ENCODE data around the gene RAD51B.

RAD51B gene

GRCh38 chr14:68476212-68477109 is 656.9 kb downstream of the RAD51B start:
- DNase-seq, result no peak

- no peak for DNase-seq
These were observed 657.5 kb downstream of the RAD51B start for GRCh38 chr14:68477110-68477455.

GRCh38 chr14:68477461-68478085 is 658.0 kb downstream of the RAD51B start:
- DNase-seq, result no peak

GRCh38 chr14:68479247-68479646 is 659.7 kb downstream of the RAD51B start:
- DNase-seq, result no peak

- no peak for DNase-seq
These were observed 662.4 kb downstream of the RAD51B start for GRCh38 chr14:68482018-68482417.

GRCh38 chr14:68482772-68483395 is 663.3 kb downstream of the RAD51B start:
- no peak for DNase-seq

- DNase-seq, result no peak
These were observed 666.6 kb downstream of the RAD51B start for GRCh38 chr14:68486033-68486732.

GRCh38 chr14:68486809-68487208 is 667.2 kb downstream of the RAD51B start:
- DNase-seq, result no peak

GRCh38 chr14:68487805-68488590 is 668.4 kb downstream of the RAD51B start:
- no peak for DNase-seq

- DNase-seq, result no peak
These were observed 672.2 kb downstream of the RAD51B start for GRCh38 chr14:68491793-68492192.

GRCh38 chr14:68492381-68493151 is 673.0 kb downstream of the RAD51B start:
- DNase-seq, result no peak

GRCh38 chr14:68493152-68493911 is 673.8 kb downstream of the RAD51B start:
- no peak for DNase-seq

GRCh38 chr14:68495101-68496039 is 675.8 kb downstream of the RAD51B start:
- DNase-seq, result no peak

GRCh38 chr14:68497011-68497410 is 677.4 kb downstream of the RAD51B start:
- no peak for DNase-seq

- no peak for DNase-seq
These were observed 679.9 kb downstream of the RAD51B start for GRCh38 chr14:68499451-68499850.

- no peak for DNase-seq
These were observed 681.6 kb downstream of the RAD51B start for GRCh38 chr14:68501171-68501570.

- DNase-seq, result no peak
These were observed 682.1 kb downstream of the RAD51B start for GRCh38 chr14:68501614-68502052.

GRCh38 chr14:68502230-68502629 is 682.7 kb downstream of the RAD51B start:
- no peak for DNase-seq

- no peak for DNase-seq
These were observed 683.7 kb downstream of the RAD51B start for GRCh38 chr14:68503186-68503825.
